Stimulated activated CD8-positive, alpha-beta memory T cell treated with anti-CD3 and anti-CD28 coated beads, Interleukin-7, amount 100 ng/mL, for 48 hours (primary cell): Measurements from ENCODE around the gene IFNA2.
"Not testable (repeated sequence)": the region's sequence is repeated elsewhere in the genome, so short reads cannot be mapped to it uniquely, and the experiment has no call there.

Experiments
- DNase-seq, 2 donors: peaks; one replicate each; pipeline ENCODE4 v3.0.0-alpha.2; 2020; ENCODE audit warnings: low read depth in 1 of 2; ENCODE audit errors: extremely low read depth in 1 of 2

Gene IFNA2

DNA sequence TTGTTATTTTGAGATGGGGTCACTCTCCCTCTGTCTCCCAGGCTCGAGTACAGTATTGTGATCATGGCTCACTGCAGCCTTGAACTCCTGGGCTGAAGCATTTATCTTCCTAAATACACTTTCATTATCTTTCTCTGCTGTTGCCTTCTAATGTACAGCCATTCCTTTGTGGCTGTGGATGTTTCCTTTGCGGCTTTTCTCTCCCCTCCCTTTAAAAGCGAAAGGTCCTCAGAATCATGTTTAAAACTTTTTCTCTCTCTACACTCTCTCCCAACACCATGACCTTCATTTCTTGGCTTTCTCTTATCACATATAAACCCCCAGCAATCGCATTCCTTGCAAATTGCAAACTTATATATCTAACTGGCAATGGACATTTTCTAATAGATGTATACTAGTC, 1.6 kb downstream of the IFNA2 start:
- DNase-seq, result no peak

DNA sequence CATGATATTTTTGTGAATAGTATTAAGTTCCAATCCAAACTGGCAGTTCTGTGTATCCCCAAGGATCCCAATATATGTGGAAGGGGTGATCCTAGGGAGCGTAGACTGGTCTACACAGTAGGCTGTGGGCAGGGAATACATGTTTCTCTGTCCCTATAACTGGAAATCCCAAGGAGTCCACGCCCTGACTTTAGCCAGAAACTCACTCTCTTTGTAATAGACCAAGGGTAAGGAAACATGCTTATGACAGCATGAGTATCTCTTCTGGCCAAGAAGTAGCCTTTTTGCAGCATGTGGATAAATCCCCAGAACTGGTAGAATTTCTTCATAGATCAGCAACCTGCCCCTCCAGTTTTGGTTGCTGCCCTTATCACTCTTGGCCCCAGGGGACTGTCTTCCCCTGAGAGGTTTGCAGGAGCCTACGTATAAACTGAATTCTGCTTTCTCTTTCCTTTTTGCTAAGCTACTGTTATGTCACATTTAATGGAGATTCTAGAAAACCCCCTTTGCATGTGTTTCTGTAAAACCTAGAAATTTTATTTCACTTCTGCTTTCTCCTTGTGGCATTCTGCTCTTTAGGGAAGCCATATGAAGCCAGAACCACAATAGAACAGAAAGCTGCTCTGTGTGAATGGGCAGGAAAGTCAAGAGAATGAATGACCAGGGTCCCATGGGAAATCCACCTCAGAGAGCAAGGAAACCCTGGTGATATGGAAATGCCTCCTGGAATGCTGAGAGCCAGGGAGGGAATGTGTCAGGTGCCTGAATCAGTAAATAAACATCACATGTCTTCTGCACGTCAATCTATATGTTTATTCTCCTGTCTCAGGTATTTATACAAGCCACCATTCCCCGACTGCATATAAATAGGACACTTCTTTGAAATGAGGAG, 3.5 kb downstream of the IFNA2 start:
- DNase-seq, result no peak

DNA sequence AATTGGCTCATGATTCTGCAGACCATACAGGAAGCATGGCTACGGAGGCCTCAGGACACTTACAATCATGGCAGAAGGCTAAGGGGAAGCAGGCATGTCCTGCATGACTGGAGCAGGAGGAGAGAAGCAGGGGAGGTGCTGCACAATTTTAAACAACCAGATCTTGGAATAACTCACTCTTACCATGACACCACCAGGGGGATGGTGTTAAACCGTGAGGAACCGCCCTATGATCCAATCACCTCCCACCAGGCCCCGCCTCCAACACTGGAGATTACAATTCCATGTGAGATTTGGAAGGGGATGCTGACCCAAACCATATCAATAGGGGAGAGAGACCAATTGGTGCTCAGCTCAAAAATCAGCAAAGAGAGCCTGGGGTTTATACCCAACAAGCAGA, 13.7 kb downstream of the IFNA2 start:
- DNase-seq, result not testable (repeated sequence)

DNA sequence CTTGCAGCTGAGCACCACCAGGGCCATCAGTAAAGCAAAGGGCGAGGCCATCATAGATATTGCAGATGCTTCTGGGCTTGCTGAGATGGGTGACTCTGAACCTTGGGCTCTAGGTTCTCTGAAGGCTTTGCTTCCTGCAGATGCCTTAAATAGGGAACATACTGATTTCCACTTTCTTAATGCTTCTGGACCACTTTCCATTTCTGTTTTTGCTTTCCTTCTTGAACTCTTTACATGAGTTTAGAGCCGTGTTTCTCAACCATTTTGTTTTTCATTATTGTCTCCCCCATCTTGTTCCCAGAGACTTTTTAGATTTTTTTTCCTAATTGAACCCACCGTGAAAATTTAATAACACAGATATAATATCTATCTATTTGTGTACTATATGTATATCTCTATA, 17.2 kb downstream of the IFNA2 start, which contains the start of gene IFNA13:
IFNA13 (minus strand) TSS at position 101 of the 400 bp plus-strand sequence; CDS start at position 54, 47 bp downstream.
- DNase-seq, result no peak

DNA sequence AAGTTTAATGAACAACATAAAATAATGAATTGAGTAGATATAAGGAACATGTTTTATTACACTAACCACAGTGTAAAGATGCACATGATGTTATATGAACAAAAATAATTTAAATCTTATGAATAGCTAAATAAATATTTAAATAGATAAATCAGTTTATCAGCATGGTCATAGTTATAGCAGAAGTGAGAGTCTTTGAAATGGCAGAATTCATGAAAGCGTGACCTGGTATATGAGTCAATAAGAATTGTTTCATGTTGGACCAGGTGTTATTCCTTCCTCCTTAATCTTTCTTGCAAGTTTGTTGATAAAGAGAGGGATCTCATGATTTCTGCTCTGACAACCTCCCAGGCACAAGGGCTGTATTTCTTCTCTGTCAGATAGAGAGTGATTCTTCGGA, 18.0 kb downstream of the IFNA2 start:
- not testable (repeated sequence) for DNase-seq

DNA sequence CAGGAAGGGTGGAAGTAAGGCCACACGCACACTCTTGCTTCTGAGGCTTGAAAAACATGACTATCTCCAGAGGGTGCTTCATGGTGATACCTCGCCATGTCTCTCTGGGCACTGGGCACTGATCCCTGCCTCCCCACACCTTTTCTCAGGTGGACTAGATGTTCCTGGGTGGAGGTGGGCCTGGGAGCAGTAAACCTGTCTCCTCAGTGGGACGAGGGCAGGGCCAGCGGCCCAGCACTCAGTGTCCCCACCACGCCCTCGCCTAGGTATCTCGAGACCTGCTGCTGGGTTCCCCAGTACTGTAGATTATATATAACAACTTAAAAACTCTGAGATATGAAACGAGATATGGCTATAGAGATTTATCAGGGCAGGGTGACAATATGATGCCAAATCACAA, 22.9 kb downstream of the IFNA2 start:
- no peak for DNase-seq

DNA sequence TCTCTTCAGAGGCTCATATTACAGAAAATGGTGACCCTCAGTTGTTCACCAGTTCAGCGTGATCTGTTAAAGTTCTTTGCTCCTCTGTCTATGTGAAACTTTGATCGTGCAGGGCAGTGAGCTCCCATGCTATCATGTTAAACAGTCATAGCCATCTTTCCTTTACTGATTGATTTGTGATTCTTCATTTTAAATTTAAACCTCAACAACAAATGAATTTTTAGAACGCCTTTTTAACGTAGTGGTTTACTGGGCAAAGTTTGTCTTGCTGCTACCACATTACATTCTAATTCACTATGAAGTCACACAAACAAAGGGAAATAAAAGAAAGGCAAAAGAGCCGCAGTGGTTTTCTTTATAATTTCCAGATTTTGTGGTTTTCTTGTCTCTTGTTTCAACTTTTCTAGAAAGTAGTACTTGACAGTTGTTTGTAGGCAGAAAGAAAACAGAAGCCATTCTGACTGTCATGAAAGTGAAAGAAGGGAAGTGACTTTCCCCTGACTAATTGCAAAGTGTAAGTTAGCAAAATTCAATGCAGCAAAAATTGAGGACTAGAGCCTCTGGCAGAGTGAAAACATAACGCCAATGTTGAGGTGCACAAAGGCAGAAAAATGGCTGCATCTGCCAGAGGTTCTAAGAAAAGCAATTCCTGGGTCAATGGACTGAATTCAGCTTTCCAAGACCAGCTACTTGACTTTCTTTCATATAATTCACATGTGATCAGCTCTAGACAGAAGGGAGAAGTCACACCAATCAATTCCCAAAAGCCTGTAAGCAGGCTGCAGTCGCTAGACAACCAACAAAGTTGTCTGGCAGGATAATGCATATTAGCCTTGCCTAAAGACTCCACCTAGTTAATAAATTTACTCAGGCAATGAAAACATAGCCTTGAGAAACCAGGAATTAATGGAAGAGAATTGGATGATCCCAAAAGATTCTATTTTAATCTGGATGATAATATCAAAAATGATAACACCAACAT, 27.4 kb downstream of the IFNA2 start:
- no peak for DNase-seq

DNA sequence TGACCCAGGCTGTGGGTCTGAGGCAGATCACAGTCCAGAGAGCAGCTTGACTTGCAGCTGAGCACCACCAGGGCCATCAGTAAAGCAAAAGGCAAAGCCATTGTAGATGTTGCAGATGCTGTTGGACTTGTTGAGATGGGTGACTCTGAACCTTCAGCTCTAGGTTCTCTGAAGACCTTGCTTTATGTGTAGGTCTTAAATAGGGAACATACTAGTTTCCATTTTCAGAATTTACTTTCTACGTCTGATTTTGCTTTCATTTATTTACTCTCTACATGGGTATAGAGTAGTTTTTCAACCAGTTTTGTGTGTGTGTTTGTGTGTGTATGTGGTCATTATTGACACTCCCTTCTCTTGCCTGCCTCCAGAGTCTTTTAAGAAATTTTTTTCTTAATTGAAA, 34.4 kb downstream of the IFNA2 start, which contains the start of gene IFNA6:
IFNA6 (minus strand) TSS at position 101 of the 400 bp plus-strand sequence; CDS start at position 101, 0 bp downstream.
- DNase-seq, result no peak

DNA sequence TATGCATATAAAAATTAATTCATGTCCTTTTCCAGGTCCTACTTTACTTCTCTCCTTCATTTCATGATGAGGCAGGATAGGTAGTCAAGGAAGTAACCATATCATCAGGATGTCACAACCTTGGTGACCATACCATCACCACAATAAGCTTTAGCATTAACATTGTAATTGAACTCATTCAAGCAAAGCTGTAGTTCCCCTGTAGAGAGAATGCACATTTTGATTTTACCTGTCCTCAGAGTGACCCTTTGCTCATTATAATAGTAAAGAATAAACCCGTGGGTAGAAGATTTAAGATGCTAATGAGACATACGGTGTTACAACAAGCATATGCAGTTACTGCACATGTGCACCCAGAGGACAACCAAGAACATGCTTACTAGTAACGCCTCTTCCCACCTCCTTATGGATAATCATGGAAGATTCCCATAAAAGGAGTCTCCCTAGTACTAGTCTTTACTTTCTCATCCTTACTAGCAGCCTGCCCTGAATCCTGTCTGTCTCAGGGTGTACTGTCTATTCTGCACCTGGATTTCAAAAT, 36.7 kb downstream of the IFNA2 start:
- DNase-seq, result no peak

DNA sequence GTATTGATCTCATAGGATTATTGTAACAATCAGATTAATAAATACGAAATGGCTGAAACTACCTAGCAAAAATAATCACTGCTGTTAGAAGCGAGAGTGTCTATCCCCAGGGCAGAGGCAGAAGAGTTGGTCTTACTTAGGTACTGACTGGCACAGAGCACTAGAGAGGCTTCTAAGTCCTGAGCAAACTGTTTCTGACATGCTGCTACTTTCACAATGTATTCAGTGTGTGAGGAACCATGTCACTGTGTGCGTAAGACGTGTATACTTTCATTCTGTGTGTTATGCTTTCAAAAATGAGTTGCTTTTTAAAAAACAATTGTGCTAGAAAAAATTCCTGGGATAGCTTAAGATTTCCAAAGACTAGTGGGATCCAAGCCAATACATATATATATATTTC, 44.5 kb downstream of the IFNA2 start:
- DNase-seq, result no peak

DNA sequence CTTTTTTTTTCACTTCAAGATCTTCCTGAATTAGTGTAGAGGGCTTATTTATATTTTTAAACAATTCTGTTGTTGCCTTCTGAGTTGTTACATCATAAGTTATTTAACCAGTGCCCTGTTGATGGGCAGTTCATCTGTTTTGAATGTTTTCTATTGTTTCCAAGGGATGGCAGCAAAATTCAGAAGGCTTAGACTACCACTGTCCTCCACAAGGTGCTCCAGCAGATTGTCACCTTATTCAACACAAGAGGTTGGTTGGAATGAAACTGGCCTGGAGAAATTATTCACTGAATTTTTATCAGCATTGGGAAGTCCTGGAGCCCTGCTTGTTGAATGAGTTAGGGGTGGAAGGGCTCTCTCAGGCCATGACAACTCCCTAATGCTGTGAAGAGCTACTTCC, 48.7 kb downstream of the IFNA2 start:
- DNase-seq, result no peak

DNA sequence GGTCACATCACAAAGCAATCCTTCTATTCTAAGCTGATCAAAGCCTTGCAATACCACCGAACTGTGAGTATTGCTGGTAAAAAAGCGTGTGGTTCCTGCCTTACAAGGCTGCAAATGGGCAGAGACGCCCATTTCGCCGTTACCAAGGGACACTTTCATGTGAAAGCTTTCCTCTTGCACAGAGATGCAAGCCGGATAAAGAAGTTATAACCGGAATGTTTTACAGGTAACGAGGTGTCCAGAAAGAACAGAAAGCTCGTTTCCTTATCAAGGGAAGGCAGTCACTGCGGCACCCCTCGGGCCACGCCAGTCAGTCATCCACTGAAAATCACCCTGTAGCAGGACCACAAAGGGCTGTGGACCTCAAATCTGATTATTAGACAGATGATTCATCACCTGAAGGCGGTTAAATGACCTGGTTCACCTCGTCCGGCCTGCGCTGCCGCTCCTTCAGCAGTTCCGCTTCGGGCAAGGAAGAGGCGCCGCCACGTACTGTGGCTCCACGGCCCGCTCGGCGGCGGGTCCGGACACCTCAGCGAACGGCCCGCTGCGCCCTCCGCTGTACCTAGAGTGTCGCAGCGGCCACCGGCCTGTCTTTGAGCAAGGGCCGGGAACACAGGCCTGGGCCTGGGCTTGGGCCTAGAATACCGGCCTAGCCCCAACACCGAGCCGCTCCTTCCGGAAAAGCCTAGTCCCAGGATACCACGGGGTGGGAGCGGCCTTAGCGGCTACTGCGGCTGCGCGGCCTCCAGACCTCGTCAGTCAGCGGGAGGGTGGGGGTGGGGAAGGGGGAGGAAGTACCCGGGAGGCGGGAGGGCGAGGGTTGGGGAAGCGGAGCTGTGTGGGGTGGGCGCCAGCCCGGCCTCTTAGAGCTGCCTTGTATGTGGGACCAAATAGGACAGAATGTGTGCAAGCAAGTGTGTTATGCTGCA, 50.2 kb downstream of the IFNA2 start, which contains the start of gene KLHL9:
KLHL9 (minus strand) TSS at position 704 of the 932 bp plus-strand sequence; CDS start at position 159, 545 bp downstream.
- DNase-seq, result peak; percentile 74 to 85
